Loucy (cell line): Measurements from ENCODE around the gene SCAPER.
"Not testable (repeated sequence)": the region's sequence is repeated elsewhere in the genome, so short reads cannot be mapped to it uniquely, and the experiment has no call there.

Experiments used
- H2AFZ ChIP-seq: fragments of 200-600 bp; sonication (generic); 2 replicates; pipeline ENCODE4 v1.6.0; 2016; ENCODE audit warnings: antibody characterized with exemption, mild to moderate bottlenecking, low read length, moderate library complexity
- H3F3A ChIP-seq: fragments of 200-600 bp; 2 replicates; pipeline ENCODE4 v1.6.0; 2016; ENCODE audit warnings: antibody characterized with exemption, low read depth, mild to moderate bottlenecking
- H3K27me3 ChIP-seq: fragments of 200-600 bp; sonication (generic); 2 replicates; pipeline ENCODE4 v1.6.1; 2014; ENCODE audit warnings: low read length, mild to moderate bottlenecking; ENCODE audit not compliant: insufficient read depth, poor library complexity, severe bottlenecking
- H3K36me3 ChIP-seq: fragments of 200-600 bp; sonication (generic); 2 replicates; pipeline ENCODE4 v1.6.1; 2016; ENCODE audit warnings: low read length; ENCODE audit not compliant: insufficient read depth
- H3K4me1 ChIP-seq: fragments of 200-600 bp; sonication (generic); 2 replicates; pipeline ENCODE4 v1.5.1; 2014; ENCODE audit warnings: low read length, mild to moderate bottlenecking; ENCODE audit not compliant: insufficient read depth, poor library complexity, severe bottlenecking
- H3K4me2 ChIP-seq: fragments of 200-600 bp; sonication (generic); 2 replicates; pipeline ENCODE4 v1.6.0; 2014; ENCODE audit warnings: antibody characterized with exemption, low read length, low read depth, mild to moderate bottlenecking; ENCODE audit not compliant: poor library complexity, severe bottlenecking
- H3K4me3 ChIP-seq: fragments of 200-600 bp; sonication (generic); 2 replicates; pipeline ENCODE4 v1.5.1; 2014; ENCODE audit warnings: low read length, mild to moderate bottlenecking, mixed read lengths; ENCODE audit not compliant: poor library complexity, severe bottlenecking
- H3K79me2 ChIP-seq: fragments of 200-600 bp; sonication (generic); 2 replicates; pipeline ENCODE4 v1.6.1; 2014; ENCODE audit warnings: low read length; ENCODE audit not compliant: insufficient read depth
- H3K9ac ChIP-seq: fragments of 200-600 bp; sonication (generic); 2 replicates; pipeline ENCODE4 v1.6.0; 2014; ENCODE audit warnings: mild to moderate bottlenecking, low read depth, low read length, moderate library complexity; ENCODE audit not compliant: poor library complexity, severe bottlenecking
- H3K9me2 ChIP-seq: fragments of 200-600 bp; sonication (generic); replicated peaks from 2 replicates; pipeline ENCODE4 v1.6.1; 2016; ENCODE audit warnings: low read depth, low read length, mixed read lengths
- H3K9me3 ChIP-seq: fragments of 200-600 bp; sonication (generic); 2 replicates; pipeline ENCODE4 v1.6.1; 2014; ENCODE audit warnings: mild to moderate bottlenecking, antibody characterized with exemption, low read length, low read depth; ENCODE audit not compliant: insufficient read depth
- H4K20me1 ChIP-seq: fragments of 200-600 bp; sonication (generic); 2 replicates; pipeline ENCODE4 v1.6.0; 2014; ENCODE audit warnings: antibody characterized with exemption, low read length, mild to moderate bottlenecking; ENCODE audit not compliant: insufficient read depth, poor library complexity, severe bottlenecking
- CTCF ChIP-seq: fragments of 200-600 bp; sonication (generic); conservative IDR thresholded peaks from 2 replicates; pipeline ENCODE4 v1.5.1; 2014; ENCODE audit warnings: mild to moderate bottlenecking, antibody characterized with exemption, low read length
- EZH2phosphoT487 ChIP-seq: fragments of 200-600 bp; IDR thresholded peaks from 2 replicates; pipeline ENCODE4 v1.6.1; 2018; ENCODE audit warnings: antibody characterized with exemption, mild to moderate bottlenecking, moderate library complexity, borderline replicate concordance

The SCAPER gene

GRCh38 chr15:76517910-76518309 lies 387.2 kb downstream of the SCAPER start:
- Histone ChIP-seq H3F3A (no peaks in the 10 kb centered on the region), H3K36me3 (no peaks in the 10 kb centered on the region), H2AFZ (no peak overlapping the region), H4K20me1 (no peaks in the 10 kb centered on the region), H3K79me2 (no peaks in the 10 kb centered on the region), H3K4me2 (no peak overlapping the region), H3K9ac (no peak overlapping the region), H3K9me3 (no peaks in the 10 kb centered on the region), H3K9me2 (no peaks in the 10 kb centered on the region), H3K27me3 (no peaks in the 10 kb centered on the region), H3K4me3 (no peak overlapping the region), H3K4me1 (no peaks in the 10 kb centered on the region)
- no peak for TF ChIP-seq EZH2phosphoT487
- TF ChIP-seq CTCF: no peak

GRCh38 chr15:76514282-76514681 lies 390.9 kb downstream of the SCAPER start:
- H3K27me3 ChIP-seq: no peaks in the 10 kb centered on the region
- no peaks in the 10 kb centered on the region for H3K9me3 ChIP-seq
- H3K9ac ChIP-seq: no peak overlapping the region
- no peaks in the 10 kb centered on the region for H3K36me3 ChIP-seq
- H3K9me2 ChIP-seq: no peaks in the 10 kb centered on the region
- H4K20me1 ChIP-seq: no peaks in the 10 kb centered on the region
- H3K79me2 ChIP-seq: no peaks in the 10 kb centered on the region
- no peak overlapping the region for H2AFZ ChIP-seq
- no peak for TF ChIP-seq CTCF
- no peak for TF ChIP-seq EZH2phosphoT487
- H3F3A ChIP-seq: no peaks in the 10 kb centered on the region
- no peak overlapping the region for H3K4me3 ChIP-seq
- no peak overlapping the region for H3K4me2 ChIP-seq
- H3K4me1 ChIP-seq: no peaks in the 10 kb centered on the region

GRCh38 chr15:76512971-76513370 lies 392.2 kb downstream of the SCAPER start:
- TF ChIP-seq CTCF (no peak), EZH2phosphoT487 (no peak)

GRCh38 chr15:76510663-76511062 lies 394.5 kb downstream of the SCAPER start:
- not testable (repeated sequence) for H3K9me2 ChIP-seq, H2AFZ ChIP-seq, H3K36me3 ChIP-seq

More at GRCh38 chr15:76512971-76513370, 392.2 kb downstream of the SCAPER start:
- Histone ChIP-seq H3K4me3 (no peak overlapping the region), H3F3A (no peaks in the 10 kb centered on the region), H4K20me1 (no peaks in the 10 kb centered on the region), H3K9me2 (no peaks in the 10 kb centered on the region), H3K4me1 (no peaks in the 10 kb centered on the region), H3K27me3 (no peaks in the 10 kb centered on the region), H3K36me3 (no peaks in the 10 kb centered on the region), H3K9me3 (no peaks in the 10 kb centered on the region), H3K4me2 (no peak overlapping the region), H2AFZ (no peak overlapping the region), H3K9ac (no peak overlapping the region), H3K79me2 (no peaks in the 10 kb centered on the region)

More at GRCh38 chr15:76510663-76511062, 394.5 kb downstream of the SCAPER start:
- H3K9ac ChIP-seq, H3K4me1 ChIP-seq, H3F3A ChIP-seq, H3K79me2 ChIP-seq, H3K4me2 ChIP-seq, H4K20me1 ChIP-seq, H3K9me3 ChIP-seq, H3K27me3 ChIP-seq, H3K4me3 ChIP-seq: not testable (repeated sequence)
